Spleen (tissue), 7 donors: ENCODE results near the gene RMI1.

ENCODE experiments used
- POLR2A ChIP-seq, 3 donors: fragments of 450-650 bp; IDR thresholded peaks; one replicate each; pipeline ENCODE4 v1.5.1; 2017; ENCODE audit warnings: antibody characterized with exemption in 3 of 3, mild to moderate bottlenecking in 1 of 3
- POLR2AphosphoS5 ChIP-seq, 3 donors: sonication (generic); formaldehyde crosslinking; IDR thresholded peaks; one replicate each; pipeline ENCODE4 v1.5.1; 2017; ENCODE audit warnings: antibody characterized with exemption in 3 of 3
- TF ChIP-seq, protein P1 (sequence below), 11 experiments: fragments of 200-600 bp in 7 of 11; fragments of 450-650 bp in 4 of 11; sonication (generic) in 4 of 11; IDR thresholded peaks in 8 of 11; conservative IDR thresholded peaks in 3 of 11; 1 replicate in 7 of 11; 2 replicates in 4 of 11; pipeline versions ENCODE4 v1.4.0 to v1.8.0; 2016 to 2021; ENCODE audit warnings: antibody characterized with exemption in 11 of 11, inconsistent platforms in 4 of 11, mild to moderate bottlenecking in 1 of 11
- donor health status: DM: no; HTN: no; CAD: no; lungs with moderate emphysema.
- donor health status: DM: no; HTN: no; CAD: no.
- donor health status: DM: no; HTN: no; CAD: no.

DNA sequence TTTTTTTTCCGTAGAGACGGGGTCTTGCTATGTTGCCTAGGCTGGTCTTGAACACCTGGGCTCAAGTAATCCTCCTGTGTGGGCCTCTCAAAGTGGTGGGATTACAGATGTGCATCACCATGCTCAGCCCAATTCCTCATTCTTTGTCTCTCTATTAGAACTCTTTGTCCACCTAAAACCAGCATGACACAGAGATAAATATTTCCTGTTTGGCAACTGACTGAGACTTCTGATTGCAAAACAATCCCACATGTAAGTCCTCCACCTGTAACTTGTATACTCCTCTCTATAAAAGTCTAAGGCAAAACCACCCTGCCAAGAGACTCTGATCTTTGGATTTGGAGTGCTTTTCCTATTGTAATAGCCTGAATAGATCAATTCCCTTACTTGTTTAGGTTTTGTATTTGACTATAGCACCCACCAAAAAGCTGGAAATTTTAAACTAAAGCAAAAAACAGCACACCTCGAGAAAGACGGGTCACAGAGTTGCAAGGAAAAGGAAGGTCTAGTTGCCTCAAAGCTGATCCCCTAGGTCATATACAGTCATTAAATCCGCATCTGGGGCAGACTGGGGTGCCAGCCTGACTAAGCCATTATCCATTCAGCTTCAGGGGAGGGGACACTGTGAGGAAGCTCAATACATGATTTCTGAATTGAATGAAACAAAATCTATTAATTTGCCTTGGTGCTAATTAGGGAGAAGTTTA, 45.9 kb upstream of the RMI1 start:
- TF ChIP-seq, protein P1, sequence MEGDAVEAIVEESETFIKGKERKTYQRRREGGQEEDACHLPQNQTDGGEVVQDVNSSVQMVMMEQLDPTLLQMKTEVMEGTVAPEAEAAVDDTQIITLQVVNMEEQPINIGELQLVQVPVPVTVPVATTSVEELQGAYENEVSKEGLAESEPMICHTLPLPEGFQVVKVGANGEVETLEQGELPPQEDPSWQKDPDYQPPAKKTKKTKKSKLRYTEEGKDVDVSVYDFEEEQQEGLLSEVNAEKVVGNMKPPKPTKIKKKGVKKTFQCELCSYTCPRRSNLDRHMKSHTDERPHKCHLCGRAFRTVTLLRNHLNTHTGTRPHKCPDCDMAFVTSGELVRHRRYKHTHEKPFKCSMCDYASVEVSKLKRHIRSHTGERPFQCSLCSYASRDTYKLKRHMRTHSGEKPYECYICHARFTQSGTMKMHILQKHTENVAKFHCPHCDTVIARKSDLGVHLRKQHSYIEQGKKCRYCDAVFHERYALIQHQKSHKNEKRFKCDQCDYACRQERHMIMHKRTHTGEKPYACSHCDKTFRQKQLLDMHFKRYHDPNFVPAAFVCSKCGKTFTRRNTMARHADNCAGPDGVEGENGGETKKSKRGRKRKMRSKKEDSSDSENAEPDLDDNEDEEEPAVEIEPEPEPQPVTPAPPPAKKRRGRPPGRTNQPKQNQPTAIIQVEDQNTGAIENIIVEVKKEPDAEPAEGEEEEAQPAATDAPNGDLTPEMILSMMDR (IDR thresholded peaks at IDR 0.05 in 8 of 11, conservative IDR thresholded peaks at IDR 0.05 in 3 of 11) = no peak
- no peak for TF ChIP-seq POLR2A (IDR thresholded peaks at IDR 0.05)
- TF ChIP-seq POLR2AphosphoS5 (IDR thresholded peaks at IDR 0.05) = no peak
